Hepatocyte (in vitro differentiated cells): ENCODE results near the gene JMJD8. TPM values are rescaled to one million over a fixed set of nuclear protein-coding genes. Genes with fewer than 3 reads are reported as not detected.
A peak's percentile ranks its signal among the peaks of the same experiment; 100 is the strongest.

ENCODE experiments used
- DNase-seq: peaks from one replicate; pipeline ENCODE4 v3.0.0-alpha.2; 2016; ENCODE audit warnings: low spot score
- H2AFZ ChIP-seq: fragments of 200-600 bp; sonication (generic); 2 replicates; pipeline ENCODE4 v1.6.0; 2016; ENCODE audit warnings: antibody characterized with exemption, mild to moderate bottlenecking
- H3K27ac ChIP-seq: fragments of 200-600 bp; sonication (generic); 2 replicates; pipeline ENCODE4 v1.5.1; 2016; ENCODE audit warnings: mild to moderate bottlenecking
- H3K27me3 ChIP-seq: fragments of 200-600 bp; sonication (generic); 2 replicates; pipeline ENCODE4 v1.6.1; 2016
- H3K36me3 ChIP-seq: fragments of 200-600 bp; sonication (generic); replicated peaks from 2 replicates; pipeline ENCODE4 v1.5.1; 2016; ENCODE audit warnings: low read depth; ENCODE audit not compliant: insufficient read depth
- H3K4me1 ChIP-seq: fragments of 200-600 bp; sonication (generic); 2 replicates; pipeline ENCODE4 v1.5.1; 2016; ENCODE audit warnings: mild to moderate bottlenecking, moderate library complexity; ENCODE audit not compliant: insufficient read depth
- H3K4me2 ChIP-seq: fragments of 200-600 bp; sonication (generic); 2 replicates; pipeline ENCODE4 v1.6.0; 2016
- H3K4me3 ChIP-seq: fragments of 200-600 bp; sonication (generic); 2 replicates; pipeline ENCODE4 v1.5.1; 2016; ENCODE audit warnings: mild to moderate bottlenecking
- H3K79me2 ChIP-seq: fragments of 200-600 bp; sonication (generic); 2 replicates; pipeline ENCODE4 v1.6.0; 2017; ENCODE audit warnings: mild to moderate bottlenecking
- H3K9me2 ChIP-seq: fragments of 200-600 bp; sonication (generic); replicated peaks from 2 replicates; pipeline ENCODE4 v1.6.0; 2017; ENCODE audit warnings: mild to moderate bottlenecking; ENCODE audit not compliant: insufficient read depth
- H3K9me3 ChIP-seq: fragments of 200-600 bp; sonication (generic); 2 replicates; pipeline ENCODE4 v1.5.1; 2016; ENCODE audit warnings: low read depth, mild to moderate bottlenecking
- H4K20me1 ChIP-seq: fragments of 200-600 bp; sonication (generic); 2 replicates; pipeline ENCODE4 v1.6.0; 2016; ENCODE audit warnings: mild to moderate bottlenecking; ENCODE audit not compliant: insufficient read depth, poor library complexity, severe bottlenecking
- EZH2 ChIP-seq: fragments of 200-600 bp; sonication (generic); IDR thresholded peaks from 2 replicates; pipeline ENCODE4 v1.6.1; 2016; ENCODE audit warnings: antibody characterized with exemption, mild to moderate bottlenecking, borderline replicate concordance
- EZH2phosphoT487 ChIP-seq: fragments of 200-600 bp; sonication (generic); IDR thresholded peaks from one replicate; pipeline ENCODE4 v1.6.1; 2018; ENCODE audit warnings: antibody characterized with exemption, mild to moderate bottlenecking, low read depth, moderate library complexity; ENCODE audit not compliant: unreplicated experiment, severe bottlenecking
- WGBS: methylation state at CpG from one replicate; pipeline ENCODE4 v1.1.6; 2016; ENCODE audit warnings: low lambda C conversion rate; ENCODE audit errors: missing lambda C conversion rate; 5-methylcytosine and 5-hydroxymethylcytosine counted together
- polyA plus RNA-seq: library from polyadenylated mRNA; unstranded; fragments of >200 nt; fragmentation: Nextera tagmentation; extraction: Ambion mirVana; gene quantifications from 2 replicates; pipeline ENCODE4 v1.2.1, GENCODE V29; 2016
- total RNA-seq: library from RNA; depleted of rRNA; stranded (reverse); fragments of >200 nt; gene quantifications from 2 replicates; pipeline ENCODE4 v1.2.3, GENCODE V29; 2014
- TF ChIP-seq, protein P1 (sequence below): fragments of 200-600 bp; sonication (generic); IDR thresholded peaks from 2 replicates; pipeline ENCODE4 v1.5.1; 2016; ENCODE audit warnings: antibody characterized with exemption, mild to moderate bottlenecking; ENCODE audit not compliant: poor library complexity

Gene JMJD8
- total and polyA plus RNA-seq, 2 experiments from 2014 or later: 44.3 to 84.3 TPM

DNA sequence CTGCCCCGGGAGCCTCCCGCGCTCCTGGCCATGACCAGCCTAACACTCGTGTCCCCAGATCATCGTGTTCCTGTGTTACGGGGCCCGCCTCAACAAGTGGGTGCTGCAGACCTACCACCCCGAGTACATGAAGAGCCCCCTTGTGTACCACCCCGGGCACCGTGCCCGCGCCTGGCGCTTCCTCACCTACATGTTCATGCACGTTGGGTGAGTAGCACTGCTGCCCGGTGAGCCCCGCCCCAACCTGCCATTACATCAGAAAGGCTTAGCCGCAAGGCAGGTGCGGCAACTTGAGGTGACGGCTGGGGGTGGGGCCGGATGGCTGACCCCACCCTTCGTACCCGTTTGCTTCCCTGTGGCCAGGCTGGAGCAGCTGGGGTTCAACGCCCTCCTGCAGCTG is 7.2 kb downstream of the JMJD8 start:
- whole genome bisulfite sequencing: 95% methylated on average over 16 of the region's 23 CpGs
- no peak overlapping the region for H3K4me2 ChIP-seq
- TF ChIP-seq, protein P1, sequence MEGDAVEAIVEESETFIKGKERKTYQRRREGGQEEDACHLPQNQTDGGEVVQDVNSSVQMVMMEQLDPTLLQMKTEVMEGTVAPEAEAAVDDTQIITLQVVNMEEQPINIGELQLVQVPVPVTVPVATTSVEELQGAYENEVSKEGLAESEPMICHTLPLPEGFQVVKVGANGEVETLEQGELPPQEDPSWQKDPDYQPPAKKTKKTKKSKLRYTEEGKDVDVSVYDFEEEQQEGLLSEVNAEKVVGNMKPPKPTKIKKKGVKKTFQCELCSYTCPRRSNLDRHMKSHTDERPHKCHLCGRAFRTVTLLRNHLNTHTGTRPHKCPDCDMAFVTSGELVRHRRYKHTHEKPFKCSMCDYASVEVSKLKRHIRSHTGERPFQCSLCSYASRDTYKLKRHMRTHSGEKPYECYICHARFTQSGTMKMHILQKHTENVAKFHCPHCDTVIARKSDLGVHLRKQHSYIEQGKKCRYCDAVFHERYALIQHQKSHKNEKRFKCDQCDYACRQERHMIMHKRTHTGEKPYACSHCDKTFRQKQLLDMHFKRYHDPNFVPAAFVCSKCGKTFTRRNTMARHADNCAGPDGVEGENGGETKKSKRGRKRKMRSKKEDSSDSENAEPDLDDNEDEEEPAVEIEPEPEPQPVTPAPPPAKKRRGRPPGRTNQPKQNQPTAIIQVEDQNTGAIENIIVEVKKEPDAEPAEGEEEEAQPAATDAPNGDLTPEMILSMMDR: no peak
- TF ChIP-seq EZH2 (no peak), EZH2phosphoT487 (no peak)
- H3K27ac ChIP-seq: no peak overlapping the region
- H3K36me3 ChIP-seq: no peaks in the 10 kb centered on the region
- no peaks in the 10 kb centered on the region for H3K9me3 ChIP-seq
- H3K4me3 ChIP-seq: no peak overlapping the region
- H3K4me1 ChIP-seq: peaks cover 30% of the 10 kb centered on the region
- H3K79me2 ChIP-seq: peaks cover 13% of the 10 kb centered on the region
- no peak for DNase-seq
- H2AFZ ChIP-seq: no peak overlapping the region
- peaks cover 14% of the 10 kb centered on the region for H4K20me1 ChIP-seq
- no peaks in the 10 kb centered on the region for H3K27me3 ChIP-seq
- H3K9me2 ChIP-seq: no peaks in the 10 kb centered on the region

DNA sequence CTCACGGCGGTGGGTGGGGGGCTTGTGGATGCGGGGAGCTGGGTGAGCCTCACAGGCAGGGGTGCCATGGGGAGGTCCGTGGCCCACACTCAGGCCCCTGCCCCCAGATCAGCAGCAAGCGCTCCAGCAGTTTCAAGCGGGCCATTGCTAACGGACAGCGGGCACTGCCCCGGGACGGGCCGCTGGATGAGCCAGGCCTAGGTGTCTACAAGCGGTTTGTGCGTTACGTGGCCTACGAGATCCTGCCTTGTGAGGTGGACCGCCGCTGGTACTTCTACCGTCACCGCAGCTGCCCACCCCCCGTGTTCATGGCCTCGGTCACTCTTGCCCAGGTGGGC is 7.6 kb downstream of the JMJD8 start:
- no peak overlapping the region for H3K4me2 ChIP-seq
- no peak overlapping the region for H3K27ac ChIP-seq
- H3K4me1 ChIP-seq: peaks cover 27% of the 10 kb centered on the region

DNA sequence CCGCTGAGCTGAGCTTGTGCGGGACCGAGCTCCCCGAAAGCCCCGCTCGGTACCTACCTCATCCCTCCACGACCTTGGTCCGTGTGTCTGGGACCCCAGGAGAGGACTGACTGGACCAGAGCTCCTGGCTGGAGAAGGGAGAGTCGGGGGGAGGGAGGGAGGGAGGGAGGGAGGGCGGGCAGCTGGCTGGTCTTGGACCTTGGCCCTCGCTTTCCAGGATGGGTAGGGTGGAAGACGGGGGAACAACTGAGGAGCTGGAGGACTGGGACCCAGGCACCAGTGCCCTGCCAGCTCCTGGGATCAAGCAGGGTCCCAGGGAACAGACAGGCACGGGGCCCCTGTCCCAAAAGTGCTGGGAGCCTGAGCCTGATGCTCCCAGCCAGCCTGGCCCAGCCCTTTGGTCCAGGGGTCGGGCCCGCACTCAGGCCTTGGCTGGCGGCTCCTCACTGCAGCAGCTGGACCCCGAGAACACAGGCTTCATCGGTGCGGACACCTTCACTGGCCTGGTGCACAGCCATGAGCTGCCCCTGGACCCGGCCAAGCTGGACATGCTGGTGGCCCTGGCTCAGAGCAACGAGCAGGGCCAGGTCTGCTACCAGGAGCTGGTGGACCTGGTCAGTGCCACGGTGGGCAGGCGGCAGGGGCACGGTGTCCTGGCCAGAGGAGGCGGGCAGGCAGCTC is 8.1 kb downstream of the JMJD8 start:
- H3K4me1 ChIP-seq: peaks cover 22% of the 10 kb centered on the region
- TF ChIP-seq EZH2phosphoT487: no peak
- TF ChIP-seq, protein P1: no peak
- TF ChIP-seq EZH2: no peak

More for the DNA sequence above, 7.6 kb downstream of the JMJD8 start:
- no peak overlapping the region for H3K4me3 ChIP-seq
- H3K79me2 ChIP-seq: peaks cover 9% of the 10 kb centered on the region
- H3K27me3 ChIP-seq: no peaks in the 10 kb centered on the region
- no peak for DNase-seq
- no peak overlapping the region for H2AFZ ChIP-seq
- H3K9me3 ChIP-seq: no peaks in the 10 kb centered on the region
- no peaks in the 10 kb centered on the region for H3K36me3 ChIP-seq
- no peak for TF ChIP-seq EZH2phosphoT487
- TF ChIP-seq, protein P1: no peak
- no peak for TF ChIP-seq EZH2
- WGBS: 97% methylated on average over 19 of the region's 21 CpGs
- peaks cover 11% of the 10 kb centered on the region for H4K20me1 ChIP-seq
- no peaks in the 10 kb centered on the region for H3K9me2 ChIP-seq

More for the DNA sequence above, 8.1 kb downstream of the JMJD8 start:
- peak; percentile 53 for DNase-seq
- Histone ChIP-seq H3K27ac (no peak overlapping the region), H3K9me2 (no peaks in the 10 kb centered on the region), H3K36me3 (no peaks in the 10 kb centered on the region), H4K20me1 (peaks cover 5% of the 10 kb centered on the region), H3K4me3 (no peak overlapping the region), H3K27me3 (no peaks in the 10 kb centered on the region), H3K4me2 (peak overlapping the region; percentile 94), H3K79me2 (peaks cover 4% of the 10 kb centered on the region), H2AFZ (no peak overlapping the region), H3K9me3 (no peaks in the 10 kb centered on the region)
- WGBS: 67% methylated on average over 19 of the region's 25 CpGs
